ENCODE measurements around the gene COL27A1.

The COL27A1 gene

DNA sequence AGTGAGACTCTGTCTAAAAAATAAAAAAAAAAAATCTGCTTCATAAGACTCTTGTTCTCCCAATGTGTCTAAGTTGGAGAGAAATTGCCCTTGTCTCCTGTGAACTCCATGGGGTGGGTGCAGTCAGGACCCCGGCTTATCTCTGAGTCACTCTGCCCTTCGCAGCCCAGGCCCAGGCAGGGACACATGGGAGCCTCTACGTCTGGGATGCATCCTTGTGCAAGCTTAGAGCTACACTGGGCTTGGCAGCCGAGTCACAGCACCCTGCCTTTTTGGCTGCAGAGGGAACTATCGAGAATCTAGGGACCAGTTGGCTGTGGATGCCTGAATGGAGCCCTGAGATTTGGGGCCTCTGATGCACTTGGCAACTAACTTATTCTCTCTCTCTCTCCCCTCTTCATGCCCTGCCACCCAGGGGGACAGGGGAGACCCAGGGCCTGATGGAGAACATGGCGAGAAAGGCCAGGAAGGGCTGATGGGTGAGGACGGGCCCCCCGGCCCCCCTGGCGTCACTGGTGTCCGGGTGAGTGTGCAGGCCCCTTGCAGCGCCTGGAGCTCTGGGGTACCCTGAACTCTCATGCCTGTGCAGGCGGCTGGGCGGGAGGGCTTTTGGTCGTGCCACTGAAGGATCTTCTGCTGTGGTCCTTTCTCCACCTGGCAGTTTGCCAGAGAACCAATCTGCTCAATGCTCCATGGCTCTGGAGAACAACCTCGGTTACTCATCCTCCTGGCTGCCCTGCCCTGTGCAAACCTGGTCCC, 120.1 kb downstream of the COL27A1 start:
- no peak for DNase-seq (ENCODE audit: insufficient read length, low spot score)
- no peak for TF ChIP-seq POLR2AphosphoS5 (IDR thresholded peaks at IDR 0.05; ENCODE audit: low read depth, low read length)
- no peak for TF ChIP-seq PAX5 (IDR thresholded peaks at IDR 0.05; ENCODE audit: insufficient read depth, low read length, severe bottlenecking)
- TF ChIP-seq SPI1 (IDR thresholded peaks at IDR 0.05; ENCODE audit: low read depth, low read length) = no peak
- TF ChIP-seq TAF1 (IDR thresholded peaks at IDR 0.05; ENCODE audit: low read depth, low read length) = no peak
- TF ChIP-seq POLR2A (IDR thresholded peaks at IDR 0.05; ENCODE audit: low read depth, low read length) = no peak
- no peak for TF ChIP-seq POU2F2 (IDR thresholded peaks at IDR 0.05; ENCODE audit: low read depth, low read length)
- no peak for FAIRE-seq

- no peak for TF ChIP-seq POU2F2 (IDR thresholded peaks at IDR 0.05; ENCODE audit: low read depth, low read length)
- no peak for TF ChIP-seq POLR2A (IDR thresholded peaks at IDR 0.05; ENCODE audit: low read depth, low read length)
- no peak for TF ChIP-seq PAX5 (IDR thresholded peaks at IDR 0.05; ENCODE audit: insufficient read depth, low read length, severe bottlenecking)
- TF ChIP-seq POLR2AphosphoS5 (IDR thresholded peaks at IDR 0.05; ENCODE audit: low read depth, low read length) = no peak
- no peak for TF ChIP-seq TAF1 (IDR thresholded peaks at IDR 0.05; ENCODE audit: low read depth, low read length)
- no peak for TF ChIP-seq SPI1 (IDR thresholded peaks at IDR 0.05; ENCODE audit: low read depth, low read length)
- FAIRE-seq (no peak), DNase-seq (ENCODE audit: insufficient read length, low spot score) (no peak)
Measured at GRCh38 chr9:114276908-114277821, 121.8 kb downstream of the COL27A1 start.

DNA sequence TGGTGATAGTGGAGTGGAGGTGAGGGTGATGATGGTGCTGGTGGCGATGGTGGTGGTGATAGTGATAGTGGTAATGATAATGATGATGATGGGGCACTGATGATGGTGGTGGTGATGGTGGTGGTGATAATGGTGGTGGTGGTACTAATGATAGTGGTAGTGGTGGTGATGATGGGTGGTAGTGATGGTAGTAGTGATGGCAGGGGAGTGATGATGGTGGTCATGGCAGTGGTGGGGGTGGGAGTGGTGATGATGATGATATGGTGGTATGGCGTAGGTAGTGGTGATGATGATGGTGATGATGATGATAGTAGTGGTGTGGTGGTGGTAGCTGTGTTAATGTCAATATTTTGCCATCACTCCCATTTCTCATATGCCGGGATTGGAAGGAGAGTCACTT, 123.0 kb downstream of the COL27A1 start:
- FAIRE-seq = no peak
- no peak for DNase-seq (ENCODE audit: insufficient read length, low spot score)
- TF ChIP-seq POLR2A (IDR thresholded peaks at IDR 0.05; ENCODE audit: low read depth, low read length) = no peak

DNA sequence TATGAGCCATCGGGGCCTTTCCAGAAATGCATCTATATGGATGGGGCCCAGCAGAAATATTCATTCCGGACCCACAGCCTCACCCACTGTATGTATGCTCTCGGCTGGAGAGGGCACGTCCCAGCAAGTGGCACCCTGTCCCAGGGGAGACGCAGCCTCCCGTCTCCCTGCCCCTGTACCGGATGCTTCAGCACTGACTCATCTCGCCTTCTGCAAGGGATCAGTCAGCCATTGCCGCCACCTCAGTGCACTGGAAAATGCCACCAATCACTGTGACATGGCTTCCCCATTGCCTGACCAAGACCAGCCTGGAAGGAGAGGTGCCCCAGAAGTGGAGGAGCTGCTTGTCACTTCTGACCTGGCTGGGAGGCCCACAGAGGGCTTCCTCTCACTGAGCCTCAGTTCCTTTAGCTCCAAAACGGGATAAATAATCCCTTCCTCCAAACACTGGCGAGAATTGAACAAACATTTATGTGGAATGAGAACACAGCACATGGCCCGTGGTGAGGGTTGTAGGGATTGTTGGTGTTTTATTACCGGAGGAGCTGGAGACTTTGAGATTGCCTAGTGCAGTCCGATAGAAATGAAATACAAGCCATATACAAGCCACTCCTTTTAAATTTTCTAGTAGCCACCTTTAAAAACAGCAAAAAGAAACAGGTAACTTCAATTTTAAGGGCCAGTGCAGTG, 123.7 kb downstream of the COL27A1 start:
- DNase-seq (ENCODE audit: insufficient read length, low spot score) = no peak
- TF ChIP-seq TAF1 (IDR thresholded peaks at IDR 0.05; ENCODE audit: low read depth, low read length) = no peak
- no peak for FAIRE-seq

DNA sequence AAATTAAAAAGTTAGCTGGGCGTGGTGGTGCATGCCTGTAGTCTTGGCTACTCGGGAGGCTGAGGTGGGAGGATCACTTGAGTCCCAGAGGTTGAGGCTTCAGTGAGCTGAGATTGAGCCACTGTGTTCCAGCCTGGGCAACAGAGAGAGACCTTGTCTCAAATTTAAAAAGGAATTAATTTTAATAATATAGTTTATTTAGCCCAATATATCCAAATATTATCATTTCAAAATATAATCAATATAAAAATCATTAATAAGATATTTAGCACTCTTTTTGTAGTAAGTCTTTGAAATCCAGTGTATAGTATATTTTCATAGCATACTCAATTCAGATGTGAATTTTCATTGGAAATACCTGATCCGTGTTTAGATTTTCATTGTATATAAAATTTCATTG, 124.4 kb downstream of the COL27A1 start:
- no peak for DNase-seq (ENCODE audit: insufficient read length, low spot score)
- FAIRE-seq = no peak
- TF ChIP-seq TAF1 (IDR thresholded peaks at IDR 0.05; ENCODE audit: low read depth, low read length) (no peak), POLR2AphosphoS5 (IDR thresholded peaks at IDR 0.05; ENCODE audit: low read depth, low read length) (no peak), PAX5 (IDR thresholded peaks at IDR 0.05; ENCODE audit: insufficient read depth, low read length, severe bottlenecking) (no peak), POLR2A (IDR thresholded peaks at IDR 0.05; ENCODE audit: low read depth, low read length) (no peak), SPI1 (IDR thresholded peaks at IDR 0.05; ENCODE audit: low read depth, low read length) (no peak), POU2F2 (IDR thresholded peaks at IDR 0.05; ENCODE audit: low read depth, low read length) (no peak)

DNA sequence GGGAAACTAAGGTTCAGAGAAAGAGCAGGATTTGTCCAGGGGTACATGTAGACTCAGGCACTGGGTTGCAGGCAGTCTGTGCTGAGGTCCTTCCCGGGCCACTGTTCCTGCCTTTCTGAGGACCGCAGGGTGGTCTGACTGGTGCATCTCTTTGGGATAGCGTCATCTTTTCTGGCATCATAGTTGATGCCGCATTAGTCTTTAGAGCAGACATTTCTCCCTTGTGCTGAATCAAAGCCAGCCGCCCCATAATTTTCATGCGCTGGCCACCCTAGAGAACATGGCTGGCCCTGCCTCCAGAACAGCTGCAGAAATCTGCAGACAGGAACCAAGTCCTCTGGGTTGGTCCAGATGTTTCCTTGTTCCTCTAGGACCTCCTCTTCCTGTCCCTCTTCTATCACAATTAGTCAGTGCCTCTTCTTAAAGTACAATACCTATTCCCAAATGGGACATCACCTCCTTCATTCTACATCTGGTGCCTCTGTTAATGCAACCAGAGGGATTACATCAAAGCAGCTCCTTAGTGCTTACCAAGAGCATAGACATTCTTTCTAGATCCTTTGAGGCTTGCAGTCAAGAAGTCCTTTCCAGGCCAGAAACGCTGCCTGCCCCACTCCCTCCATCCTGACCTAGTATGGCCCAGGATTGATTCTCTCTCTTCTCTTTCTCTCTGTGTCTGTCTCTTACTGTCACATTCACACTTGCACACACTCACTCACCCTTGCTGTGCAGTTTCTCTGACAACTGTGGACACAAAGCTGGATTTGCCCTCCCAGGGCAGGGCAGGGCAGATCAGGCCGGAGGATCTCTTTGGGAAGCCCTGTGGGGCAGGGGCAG, 125.5 kb downstream of the COL27A1 start:
- no peak for DNase-seq (ENCODE audit: insufficient read length, low spot score)
- TF ChIP-seq POLR2AphosphoS5 (IDR thresholded peaks at IDR 0.05; ENCODE audit: low read depth, low read length) (no peak), SPI1 (IDR thresholded peaks at IDR 0.05; ENCODE audit: low read depth, low read length) (no peak), PAX5 (IDR thresholded peaks at IDR 0.05; ENCODE audit: insufficient read depth, low read length, severe bottlenecking) (no peak)
- no peak for FAIRE-seq

DNA sequence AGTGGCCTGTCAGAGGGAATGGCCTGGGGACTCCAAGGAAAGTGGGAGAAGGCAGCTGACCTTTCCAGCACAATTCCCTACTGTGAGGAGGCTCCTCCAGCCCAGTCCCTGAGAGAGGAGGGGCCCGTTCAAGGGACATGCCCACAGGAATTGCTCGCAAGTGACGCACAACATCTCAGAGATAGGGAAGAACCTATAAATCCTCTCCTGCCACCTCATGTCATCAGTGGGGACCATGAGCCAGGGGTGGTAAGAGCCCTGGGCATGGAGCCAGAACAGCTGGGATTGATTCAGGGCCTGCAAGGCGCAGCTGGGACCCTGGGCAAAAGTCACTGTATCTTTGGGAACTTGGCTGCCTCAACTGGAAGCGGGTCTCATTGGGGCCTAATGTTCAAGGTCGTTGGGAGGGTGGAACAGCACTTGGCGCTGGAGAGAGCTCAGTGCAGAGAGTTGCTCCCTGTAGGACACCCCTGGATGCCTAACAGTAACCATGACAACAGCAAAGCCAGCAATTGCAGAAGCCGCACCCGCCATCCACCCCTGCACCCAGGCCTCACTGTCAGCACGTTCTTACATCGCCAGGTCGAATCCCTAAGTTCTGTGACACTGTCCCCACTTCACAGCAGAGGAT, 126.3 kb downstream of the COL27A1 start:
- FAIRE-seq (no peak), DNase-seq (ENCODE audit: insufficient read length, low spot score) (no peak)
- TF ChIP-seq SPI1 (IDR thresholded peaks at IDR 0.05; ENCODE audit: low read depth, low read length) = no peak
- no peak for TF ChIP-seq POLR2A (IDR thresholded peaks at IDR 0.05; ENCODE audit: low read depth, low read length)
- TF ChIP-seq TAF1 (IDR thresholded peaks at IDR 0.05; ENCODE audit: low read depth, low read length) = no peak
- TF ChIP-seq PAX5 (IDR thresholded peaks at IDR 0.05; ENCODE audit: insufficient read depth, low read length, severe bottlenecking) = no peak

GRCh38 chr9:114282104-114282485, 126.8 kb downstream of the COL27A1 start:
- DNase-seq (ENCODE audit: insufficient read length, low spot score) (no peak), FAIRE-seq (no peak)
- no peak for TF ChIP-seq POU2F2 (IDR thresholded peaks at IDR 0.05; ENCODE audit: low read depth, low read length)
- TF ChIP-seq POLR2AphosphoS5 (IDR thresholded peaks at IDR 0.05; ENCODE audit: low read depth, low read length) = no peak
- TF ChIP-seq POLR2A (IDR thresholded peaks at IDR 0.05; ENCODE audit: low read depth, low read length) = no peak
- no peak for TF ChIP-seq PAX5 (IDR thresholded peaks at IDR 0.05; ENCODE audit: insufficient read depth, low read length, severe bottlenecking)
- TF ChIP-seq TAF1 (IDR thresholded peaks at IDR 0.05; ENCODE audit: low read depth, low read length) = no peak
- TF ChIP-seq SPI1 (IDR thresholded peaks at IDR 0.05; ENCODE audit: low read depth, low read length) = no peak

- DNase-seq (ENCODE audit: insufficient read length, low spot score) = no peak
- FAIRE-seq = no peak
- TF ChIP-seq TAF1 (IDR thresholded peaks at IDR 0.05; ENCODE audit: low read depth, low read length) (no peak), SPI1 (IDR thresholded peaks at IDR 0.05; ENCODE audit: low read depth, low read length) (no peak), POLR2AphosphoS5 (IDR thresholded peaks at IDR 0.05; ENCODE audit: low read depth, low read length) (no peak), PAX5 (IDR thresholded peaks at IDR 0.05; ENCODE audit: insufficient read depth, low read length, severe bottlenecking) (no peak), POLR2A (IDR thresholded peaks at IDR 0.05; ENCODE audit: low read depth, low read length) (no peak)
Measured at GRCh38 chr9:114282507-114282906, 127.2 kb downstream of the COL27A1 start.
